B cell (primary cell): ENCODE results near the gene ACAD11. TPM values are rescaled to one million over a fixed set of nuclear protein-coding genes. Genes with fewer than 3 reads are reported as not detected.

Experiments used
- ATAC-seq: fragments of 200-7000 bp; cut with Tn5 transposase; one replicate; pipeline ENCODE4 v1.10.0; 2021; ENCODE audit warnings: low read depth, mild to moderate bottlenecking, moderate number of reproducible peaks, moderate library complexity
- CTCF ChIA-PET: fragments of 350-600 bp; sonication (Branson Sonifier 250); formaldehyde crosslinking; loops from one replicate; lab custom pipeline; 2021; ENCODE audit warnings: antibody characterized with exemption, inconsistent platforms; lab: Charles Lee
- POLR2A ChIA-PET: fragments of 350-600 bp; sonication (Branson Sonifier 250); formaldehyde crosslinking; loops from one replicate; lab custom pipeline; 2021; ENCODE audit warnings: antibody characterized with exemption; lab: Charles Lee
- DNase-seq: peaks from one replicate; pipeline ENCODE4 v3.0.0; 2013
- H2AFZ ChIP-seq: 2 replicates; pipeline ENCODE4 v1.6.1; 2012; ENCODE audit warnings: mild to moderate bottlenecking, low read depth, low read length; ENCODE audit not compliant: insufficient read depth, poor library complexity, severe bottlenecking
- H3K27ac ChIP-seq, 2 donors: 1 replicate in 1 of 2; 2 replicates in 1 of 2; pipeline ENCODE4 v1.5.1; 2012 to 2013; ENCODE audit warnings: low read length in 2 of 2, mild to moderate bottlenecking in 2 of 2, moderate library complexity in 1 of 2
- H3K27me3 ChIP-seq, 4 experiments: fragments of 200-600 bp in 1 of 4; sonication (generic) in 1 of 4; replicated peaks in 1 of 4; 1 replicate in 2 of 4; 2 replicates in 2 of 4; pipeline versions ENCODE4 v1.6.1 to v1.7.0; 2013 to 2016; ENCODE audit warnings: low read length in 3 of 4, mild to moderate bottlenecking in 2 of 4, mixed read lengths in 1 of 4, moderate library complexity in 1 of 4; ENCODE audit not compliant: insufficient read depth in 4 of 4, control insufficient read depth in 3 of 4; ENCODE audit errors: control extremely low read depth in 1 of 4
- H3K36me3 ChIP-seq, 2 experiments: replicated peaks in 1 of 2; 1 replicate in 1 of 2; 2 replicates in 1 of 2; pipeline versions ENCODE4 v1.6.1 to v1.7.1; 2013; ENCODE audit warnings: low read length in 1 of 2; ENCODE audit not compliant: insufficient read depth in 2 of 2, control insufficient read depth in 1 of 2; ENCODE audit errors: control extremely low read depth in 1 of 2, extremely low read depth in 1 of 2
- H3K4me1 ChIP-seq, 2 donors: fragments of 200-600 bp in 1 of 2; sonication (generic) in 1 of 2; 1 replicate in 1 of 2; 2 replicates in 1 of 2; pipeline versions ENCODE4 v1.5.1 to v1.6.1; 2013 to 2017; ENCODE audit warnings: low read length in 2 of 2; ENCODE audit not compliant: control insufficient read depth in 2 of 2, insufficient read depth in 2 of 2
- H3K4me2 ChIP-seq: replicated peaks from 2 replicates; pipeline ENCODE3; 2012; ENCODE audit warnings: mild to moderate bottlenecking, low read depth, low read length; ENCODE audit not compliant: poor library complexity, severe bottlenecking
- H3K4me3 ChIP-seq, 5 experiments: fragments of 200-600 bp in 1 of 5; sonication (generic) in 1 of 5; 1 replicate in 3 of 5; 2 replicates in 2 of 5; pipeline versions ENCODE4 v1.5.1 to v1.7.0; 2011 to 2016; ENCODE audit warnings: low read length in 4 of 5, mild to moderate bottlenecking in 4 of 5, low read depth in 2 of 5, control low read depth in 1 of 5, moderate library complexity in 1 of 5; ENCODE audit not compliant: insufficient read depth in 1 of 5; ENCODE audit errors: control extremely low read depth in 1 of 5, extremely low read depth in 1 of 5
- H3K79me2 ChIP-seq: fragments of 200-600 bp; sonication (generic); one replicate; pipeline ENCODE4 v1.6.0; 2016; ENCODE audit warnings: low read length; ENCODE audit not compliant: control insufficient read depth, insufficient read depth
- H3K9ac ChIP-seq: fragments of 200-600 bp; sonication (generic); 2 replicates; pipeline ENCODE4 v1.6.1; 2017; ENCODE audit warnings: mild to moderate bottlenecking, low read length, moderate library complexity
- H3K9me3 ChIP-seq, 3 donors: one replicate each; pipeline versions ENCODE4 v1.6.1 to v1.7.1; 2013; ENCODE audit warnings: low read length in 2 of 3; ENCODE audit not compliant: control insufficient read depth in 2 of 3, insufficient read depth in 1 of 3; ENCODE audit errors: control extremely low read depth in 1 of 3
- H4K20me1 ChIP-seq: 2 replicates; pipeline ENCODE4 v1.6.0; 2012; ENCODE audit warnings: mild to moderate bottlenecking, low read length; ENCODE audit not compliant: insufficient read depth, control insufficient read depth, poor library complexity, severe bottlenecking
- H3K27ac Mint-ChIP-seq: one replicate; pipeline ENCODE4 v1.8.0; 2021; ENCODE audit warnings: mixed read lengths
- H3K27me3 Mint-ChIP-seq: one replicate; pipeline ENCODE4 v1.8.0; 2021; ENCODE audit warnings: mixed read lengths
- H3K4me1 Mint-ChIP-seq: one replicate; pipeline ENCODE4 v1.8.0; 2021; ENCODE audit warnings: mixed read lengths
- H3K4me3 Mint-ChIP-seq: one replicate; pipeline ENCODE4 v1.8.0; 2021; ENCODE audit warnings: mixed read lengths
- H3K9me3 Mint-ChIP-seq: one replicate; pipeline ENCODE4 v1.8.0; 2022; ENCODE audit warnings: mixed read lengths; ENCODE audit not compliant: insufficient read depth
- EZH2 ChIP-seq: IDR thresholded peaks from 2 replicates; pipeline ENCODE4 v1.6.1; 2012; ENCODE audit warnings: borderline replicate concordance, low read depth, mild to moderate bottlenecking, moderate library complexity, low read length; ENCODE audit not compliant: insufficient read depth, poor library complexity, severe bottlenecking
- WGBS: methylation state at CpG from one replicate; pipeline ENCODE4 v1.1.5; 2013; ENCODE audit warnings: missing lambda C conversion rate; ENCODE audit not compliant: insufficient coverage; 5-methylcytosine and 5-hydroxymethylcytosine counted together
- intact Hi-C: fragments of 100-400 bp; cut with micrococcal nuclease; formaldehyde crosslinking; loops from one replicate; pipeline ENCODE4 v1.10.0; 2022
- polyA plus RNA-seq: library from polyadenylated mRNA; depleted of rRNA; stranded (reverse); fragments of >200 nt; gene quantifications from 2 replicates; pipeline ENCODE4 v1.2.3, GENCODE V29; 2012
- total RNA-seq, 2 donors: library from RNA; stranded (reverse); fragments of 120-200 nt in 1 of 2; gene quantifications; 1 replicate in 1 of 2; 2 replicates in 1 of 2; pipeline versions ENCODE4 v1.2.3 to v1.2.4, GENCODE V29; 2013 to 2022
- TF ChIP-seq, protein P1 (sequence below): fragments of 200-600 bp; IDR thresholded peaks from one replicate; pipeline ENCODE4 v1.8.0; 2022; ENCODE audit warnings: antibody characterized with exemption, mild to moderate bottlenecking

The ACAD11 gene
- total and polyA plus RNA-seq, 2 donors (not counting 1 experiment from before 2014, with no cell fraction given): 23.4 to 26.9 TPM

DNA sequence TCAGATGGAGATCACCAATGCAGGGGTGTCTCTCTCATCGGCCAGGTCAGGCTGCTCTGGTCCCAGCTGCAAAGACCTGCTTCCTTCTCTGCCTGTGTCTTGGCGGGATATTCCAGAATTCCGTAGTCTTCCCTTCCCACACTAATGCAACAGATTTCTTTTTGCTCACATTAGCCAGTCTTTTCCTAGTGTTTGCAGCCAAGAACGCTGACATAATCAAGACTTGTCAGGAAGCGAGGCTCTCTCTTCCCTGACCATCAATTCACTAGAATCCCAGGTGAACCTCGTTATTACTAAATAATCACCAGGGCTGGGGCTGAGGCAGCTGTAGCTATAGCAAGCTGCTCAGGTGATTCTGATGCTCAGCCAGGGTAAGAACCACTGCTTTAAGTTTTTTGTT lies 105.8 kb downstream of the ACAD11 start:
- no peak overlapping the region for H3K27ac ChIP-seq
- Mint-ChIP-seq H3K4me1 (peaks cover 8% of the 10 kb centered on the region), H3K4me3 (no peak overlapping the region), H3K27ac (no peak overlapping the region), H3K27me3 (no peaks in the 10 kb centered on the region), H3K9me3 (no peaks in the 10 kb centered on the region)
- peaks cover 0 to 7% of the 10 kb centered on the region in 2 donors for H3K4me1 ChIP-seq
- no peaks in the 10 kb centered on the region for H3K79me2 ChIP-seq
- POLR2A ChIA-PET: no interaction called here
- DNase-seq (no peak), ATAC-seq (no peak)
- no peak overlapping the region for H3K4me3 ChIP-seq
- no peaks in the 10 kb centered on the region for H4K20me1 ChIP-seq
- no peak for TF ChIP-seq EZH2
- TF ChIP-seq, protein P1, sequence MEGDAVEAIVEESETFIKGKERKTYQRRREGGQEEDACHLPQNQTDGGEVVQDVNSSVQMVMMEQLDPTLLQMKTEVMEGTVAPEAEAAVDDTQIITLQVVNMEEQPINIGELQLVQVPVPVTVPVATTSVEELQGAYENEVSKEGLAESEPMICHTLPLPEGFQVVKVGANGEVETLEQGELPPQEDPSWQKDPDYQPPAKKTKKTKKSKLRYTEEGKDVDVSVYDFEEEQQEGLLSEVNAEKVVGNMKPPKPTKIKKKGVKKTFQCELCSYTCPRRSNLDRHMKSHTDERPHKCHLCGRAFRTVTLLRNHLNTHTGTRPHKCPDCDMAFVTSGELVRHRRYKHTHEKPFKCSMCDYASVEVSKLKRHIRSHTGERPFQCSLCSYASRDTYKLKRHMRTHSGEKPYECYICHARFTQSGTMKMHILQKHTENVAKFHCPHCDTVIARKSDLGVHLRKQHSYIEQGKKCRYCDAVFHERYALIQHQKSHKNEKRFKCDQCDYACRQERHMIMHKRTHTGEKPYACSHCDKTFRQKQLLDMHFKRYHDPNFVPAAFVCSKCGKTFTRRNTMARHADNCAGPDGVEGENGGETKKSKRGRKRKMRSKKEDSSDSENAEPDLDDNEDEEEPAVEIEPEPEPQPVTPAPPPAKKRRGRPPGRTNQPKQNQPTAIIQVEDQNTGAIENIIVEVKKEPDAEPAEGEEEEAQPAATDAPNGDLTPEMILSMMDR: no peak
- intact Hi-C loops: no loop called here
- no peaks in the 10 kb centered on the region for H3K27me3 ChIP-seq
- H3K4me2 ChIP-seq: no peak overlapping the region
- CTCF ChIA-PET: interaction anchor here (1.4 kb wide), 1 partner anchor 89 kb away, joined by 3 read pairs; no protein-coding TSS in a partner anchor
- no peak overlapping the region for H2AFZ ChIP-seq
- 99% methylated on average over 6 of the region's 6 CpGs for WGBS
- no peaks in the 10 kb centered on the region for H3K9me3 ChIP-seq
- peaks cover 0 to 2% of the 10 kb centered on the region in 2 experiments for H3K36me3 ChIP-seq
- no peak overlapping the region for H3K9ac ChIP-seq

DNA sequence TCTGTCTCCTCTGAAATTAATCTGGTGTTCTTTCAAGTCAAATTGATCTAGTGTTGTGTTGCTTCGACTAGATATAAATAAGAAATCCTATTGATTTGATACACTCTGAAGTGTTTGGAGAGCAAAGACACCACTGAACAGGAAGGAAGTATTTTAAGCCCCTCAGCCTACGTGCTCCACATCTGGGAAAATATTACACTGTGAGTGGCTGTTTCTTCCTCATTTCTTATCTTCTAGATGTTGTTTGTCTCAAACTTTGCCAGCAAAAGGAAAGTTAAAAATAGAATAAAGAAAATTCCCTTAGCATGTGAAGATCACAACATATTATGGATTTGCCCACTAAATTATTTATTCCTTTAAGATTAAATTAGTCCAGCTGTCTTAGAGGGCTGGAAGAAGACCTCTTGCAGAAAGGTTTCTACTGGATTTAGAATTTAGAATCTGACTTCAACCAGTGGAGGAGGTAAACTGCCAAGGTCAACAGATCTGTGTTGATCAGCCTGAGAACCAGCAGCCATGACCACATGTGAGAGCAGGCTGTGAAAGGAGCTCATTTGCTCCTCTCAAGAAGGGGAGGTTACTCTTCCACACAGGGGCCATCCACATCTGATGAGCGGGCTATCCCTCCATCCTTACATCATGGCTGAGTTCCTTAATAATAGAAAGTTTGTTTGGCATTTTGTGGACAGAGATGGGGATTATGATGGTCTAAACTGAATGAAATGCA lies 108.9 kb downstream of the ACAD11 start:
- H3K79me2 ChIP-seq: no peaks in the 10 kb centered on the region
- no peak overlapping the region for H3K4me2 ChIP-seq
- peaks cover 8% of the 10 kb centered on the region for H3K4me1 Mint-ChIP-seq
- no CpG with 5 or more reads among the region's 3 CpGs for WGBS
- ChIA-PET CTCF (interaction anchor here (1.0 kb wide), 1 partner anchor 92 kb away, joined by 3 read pairs; no protein-coding TSS in a partner anchor), POLR2A (no interaction called here)
- H3K4me1 ChIP-seq: peaks cover 0 to 7% of the 10 kb centered on the region in 2 donors
- no peaks in the 10 kb centered on the region for H4K20me1 ChIP-seq
- no peak overlapping the region for H3K27ac ChIP-seq
- DNase-seq (no peak), ATAC-seq (no peak)
- H3K9me3 ChIP-seq: no peaks in the 10 kb centered on the region
- H3K9me3 Mint-ChIP-seq: no peaks in the 10 kb centered on the region
- no peak overlapping the region for H2AFZ ChIP-seq
- intact Hi-C loops: no loop called here
- no peak overlapping the region for H3K9ac ChIP-seq
- TF ChIP-seq, protein P1: no peak
- TF ChIP-seq EZH2: no peak
- no peaks in the 10 kb centered on the region for H3K27me3 ChIP-seq
- H3K4me3 ChIP-seq: no peak overlapping the region
- no peaks in the 10 kb centered on the region for H3K36me3 ChIP-seq
- no peak overlapping the region for H3K4me3 Mint-ChIP-seq
- no peaks in the 10 kb centered on the region for H3K27me3 Mint-ChIP-seq
- no peak overlapping the region for H3K27ac Mint-ChIP-seq
